Lower lobe of right lung (tissue), 2 donors: ENCODE results near the gene SLC6A8. TPM values are rescaled to one million over a fixed set of nuclear protein-coding genes. Genes with fewer than 3 reads are reported as not detected.

ENCODE experiments used
- ATAC-seq, 2 donors: fragments of 200-7000 bp; cut with Tn5 transposase; one replicate each; pipeline ENCODE4 v1.9.1; 2020 to 2022; ENCODE audit warnings: mild to moderate bottlenecking in 2 of 2, moderate library complexity in 2 of 2
- DNase-seq: peaks from one replicate; pipeline ENCODE4 v3.0.0-alpha.2; 2020
- H3K27ac ChIP-seq: fragments of 200-600 bp; one replicate; pipeline ENCODE4 v1.8.0; 2022
- H3K27me3 ChIP-seq: fragments of 200-600 bp; one replicate; pipeline ENCODE4 v1.8.0; 2022; ENCODE audit warnings: low read depth
- H3K36me3 ChIP-seq: fragments of 200-600 bp; one replicate; pipeline ENCODE4 v1.8.0; 2022; ENCODE audit warnings: mild to moderate bottlenecking
- H3K4me1 ChIP-seq: fragments of 200-600 bp; one replicate; pipeline ENCODE4 v1.8.0; 2022
- H3K4me3 ChIP-seq: fragments of 200-600 bp; one replicate; pipeline ENCODE4 v1.8.0; 2022; ENCODE audit warnings: mild to moderate bottlenecking
- H3K9me3 ChIP-seq: fragments of 200-600 bp; one replicate; pipeline ENCODE4 v1.8.0; 2022
- CTCF ChIP-seq: fragments of 200-600 bp; IDR thresholded peaks from one replicate; pipeline ENCODE4 v1.8.0; 2022; ENCODE audit warnings: antibody characterized with exemption, mild to moderate bottlenecking
- intact Hi-C: fragments of 100-400 bp; cut with DNase I; formaldehyde crosslinking; loops from one replicate; pipeline ENCODE4 v1.11.0; 2022
- long read RNA-seq: library from polyadenylated mRNA; unstranded; transcript quantifications from one replicate; pipeline ENCODE4 v2.0.0, GENCODE V29; 2021
- total RNA-seq: library from RNA; stranded (reverse); fragmentation: NEBNext Ultra II Directional; extraction: Animal tissue kit (Norgen Biotek cat#: 25700); gene quantifications from one replicate; pipeline ENCODE4 v1.2.1, GENCODE V29; 2021
- donor health status: DM: no; HTN: yes; CAD: no; lungs with severe emphysema.

Gene SLC6A8
- total RNA-seq: 7.1 TPM
- long read RNA-seq, partial matches to known transcripts: 2 of 7 reads
- long read RNA-seq, other reads (novel, unspliced or antisense): 4 of 7 reads

GRCh38 chrX:153687121-153688039 is at the start of gene SLC6A8:
TSS of gene SLC6A8 (plus strand) at chrX:153687926. CDS start at chrX:153688575, 649 bp downstream.
- no peaks in the 10 kb centered on the region for H3K9me3 ChIP-seq
- DNase-seq (peak; percentile 65), ATAC-seq (peak; percentile 72 to 77)
- no peaks in the 10 kb centered on the region for H3K36me3 ChIP-seq
- no peaks in the 10 kb centered on the region for H3K27me3 ChIP-seq
- intact Hi-C loops: no loop called here
- H3K4me3 ChIP-seq: peak within 1 kb of the TSS; percentile 30
- H3K27ac ChIP-seq: no peak within 1 kb of the TSS
- peak; percentile 30 for TF ChIP-seq CTCF
- H3K4me1 ChIP-seq: no peaks in the 10 kb centered on the region

GRCh38 chrX:153638041-153638371 is 49.7 kb upstream of the SLC6A8 start:
- ATAC-seq: no peak
- peaks cover 20% of the 10 kb centered on the region for H3K27me3 ChIP-seq
- DNase-seq: no peak

GRCh38 chrX:153638436-153639176 is 49.1 kb upstream of the SLC6A8 start:
- Histone ChIP-seq H3K36me3 (no peaks in the 10 kb centered on the region), H3K27ac (no peak overlapping the region), H3K4me1 (no peaks in the 10 kb centered on the region), H3K9me3 (no peaks in the 10 kb centered on the region), H3K27me3 (peaks cover 24% of the 10 kb centered on the region), H3K4me3 (no peak overlapping the region)
- intact Hi-C loops: no loop called here
- TF ChIP-seq CTCF: no peak
- ATAC-seq (no peak), DNase-seq (no peak)

More at GRCh38 chrX:153638041-153638371, 49.7 kb upstream of the SLC6A8 start:
- Histone ChIP-seq H3K9me3 (no peaks in the 10 kb centered on the region), H3K4me1 (no peaks in the 10 kb centered on the region), H3K4me3 (no peak overlapping the region), H3K27ac (no peak overlapping the region), H3K36me3 (no peaks in the 10 kb centered on the region)
- intact Hi-C loops: no loop called here
- TF ChIP-seq CTCF: no peak

GRCh38 chrX:153639177-153640044 is 48.3 kb upstream of the SLC6A8 start:
- Histone ChIP-seq H3K36me3 (no peaks in the 10 kb centered on the region), H3K9me3 (no peaks in the 10 kb centered on the region), H3K4me3 (no peak overlapping the region), H3K27me3 (peaks cover 29% of the 10 kb centered on the region), H3K4me1 (no peaks in the 10 kb centered on the region), H3K27ac (no peak overlapping the region)
- ATAC-seq (no peak), DNase-seq (no peak)
- TF ChIP-seq CTCF: no peak
- intact Hi-C loops: no loop called here

- H3K27ac ChIP-seq: no peak overlapping the region
- H3K9me3 ChIP-seq: no peaks in the 10 kb centered on the region
- H3K4me3 ChIP-seq: no peak overlapping the region
- H3K27me3 ChIP-seq: peaks cover 36% of the 10 kb centered on the region
- no peaks in the 10 kb centered on the region for H3K36me3 ChIP-seq
- DNase-seq: no peak
- intact Hi-C loops: no loop called here
- no peak for TF ChIP-seq CTCF
- H3K4me1 ChIP-seq: no peaks in the 10 kb centered on the region
- ATAC-seq: no peak
Observed at GRCh38 chrX:153640045-153640686, 47.6 kb upstream of the SLC6A8 start.
